ENCODE measurements around the gene FLT3LG. TPM values are rescaled to one million over a fixed set of nuclear protein-coding genes. Genes with fewer than 3 reads are reported as not detected.

The FLT3LG gene
- total and polyA plus RNA-seq, 2 experiments from 2014 or later: 0.49 to 1.8 TPM

DNA sequence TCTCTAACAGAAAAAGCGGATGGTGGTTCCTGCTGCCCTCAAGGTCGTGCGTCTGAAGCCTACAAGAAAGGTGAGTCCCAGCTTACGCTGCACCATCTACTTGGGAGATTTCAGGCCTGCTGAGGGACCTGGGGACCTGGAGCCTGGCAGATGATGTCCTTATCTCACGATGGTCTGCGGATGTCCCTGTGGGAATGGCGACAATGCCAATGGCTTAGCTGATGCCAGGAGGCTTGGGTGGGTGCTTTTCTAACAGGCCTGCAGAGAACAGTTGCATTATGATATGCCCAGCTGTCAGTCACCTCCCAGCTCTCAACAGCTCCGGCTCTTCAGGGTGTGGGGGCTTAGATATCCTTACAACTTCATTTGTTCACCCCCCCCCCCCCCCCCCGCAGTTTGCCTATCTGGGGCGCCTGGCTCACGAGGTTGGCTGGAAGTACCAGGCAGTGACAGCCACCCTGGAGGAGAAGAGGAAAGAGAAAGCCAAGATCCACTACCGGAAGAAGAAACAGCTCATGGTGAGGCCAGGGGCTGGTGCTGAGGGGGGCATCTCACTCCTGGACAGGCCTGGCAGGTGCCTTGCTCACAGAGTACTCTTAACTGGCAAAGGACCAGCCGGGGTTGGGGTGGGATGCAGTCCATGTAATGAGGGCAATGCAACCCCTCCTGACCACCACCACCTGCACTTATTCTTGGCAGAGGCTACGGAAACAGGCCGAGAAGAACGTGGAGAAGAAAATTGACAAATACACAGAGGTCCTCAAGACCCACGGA lies 17.2 kb downstream of the FLT3LG start:
- Mint-ChIP-seq H3K4me3 (peak overlapping the region; percentile 98), H3K9me3 (peaks cover 18% of the 10 kb centered on the region), H3K27me3 (ENCODE audit: insufficient read depth, low read depth, poor library complexity) (peaks cover 72% of the 10 kb centered on the region), H3K27ac (peak overlapping the region; percentile 95), H3K36me3 (ENCODE audit: low read depth) (peaks cover 65% of the 10 kb centered on the region), H3K4me1 (peaks cover 13% of the 10 kb centered on the region; the same call in 2 of the 3 replicates)
- Histone ChIP-seq H3K4me2 (no peak overlapping the region), H3F3A (replicated peaks; ENCODE audit: low read depth) (peaks cover 75% of the 10 kb centered on the region), H3K27me3 (ENCODE audit: insufficient read depth) (no peaks in the 10 kb centered on the region), H3K36me3 (ENCODE audit: insufficient read depth) (peaks cover 40% of the 10 kb centered on the region), H3K9me2 (ENCODE audit: insufficient read depth) (no peaks in the 10 kb centered on the region), H3K79me2 (replicated peaks; ENCODE audit: insufficient read depth) (peaks cover 31% of the 10 kb centered on the region), H3K4me3 (no peak overlapping the region), H2AFZ (no peak overlapping the region), H3K27ac (ENCODE audit: low read depth) (peak overlapping the region; percentile 100), H4K20me1 (replicated peaks; ENCODE audit: insufficient read depth) (peaks cover 23% of the 10 kb centered on the region), H3K4me1 (ENCODE audit: insufficient read depth) (peaks cover 14% of the 10 kb centered on the region; the same call in 1 of the 2 replicates)
- ATAC-seq: no peak
- TF ChIP-seq, protein P1, sequence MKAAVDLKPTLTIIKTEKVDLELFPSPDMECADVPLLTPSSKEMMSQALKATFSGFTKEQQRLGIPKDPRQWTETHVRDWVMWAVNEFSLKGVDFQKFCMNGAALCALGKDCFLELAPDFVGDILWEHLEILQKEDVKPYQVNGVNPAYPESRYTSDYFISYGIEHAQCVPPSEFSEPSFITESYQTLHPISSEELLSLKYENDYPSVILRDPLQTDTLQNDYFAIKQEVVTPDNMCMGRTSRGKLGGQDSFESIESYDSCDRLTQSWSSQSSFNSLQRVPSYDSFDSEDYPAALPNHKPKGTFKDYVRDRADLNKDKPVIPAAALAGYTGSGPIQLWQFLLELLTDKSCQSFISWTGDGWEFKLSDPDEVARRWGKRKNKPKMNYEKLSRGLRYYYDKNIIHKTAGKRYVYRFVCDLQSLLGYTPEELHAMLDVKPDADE (IDR thresholded peaks at IDR 0.05): no peak
- no peak for DNase-seq (ENCODE audit: low spot score)

DNA sequence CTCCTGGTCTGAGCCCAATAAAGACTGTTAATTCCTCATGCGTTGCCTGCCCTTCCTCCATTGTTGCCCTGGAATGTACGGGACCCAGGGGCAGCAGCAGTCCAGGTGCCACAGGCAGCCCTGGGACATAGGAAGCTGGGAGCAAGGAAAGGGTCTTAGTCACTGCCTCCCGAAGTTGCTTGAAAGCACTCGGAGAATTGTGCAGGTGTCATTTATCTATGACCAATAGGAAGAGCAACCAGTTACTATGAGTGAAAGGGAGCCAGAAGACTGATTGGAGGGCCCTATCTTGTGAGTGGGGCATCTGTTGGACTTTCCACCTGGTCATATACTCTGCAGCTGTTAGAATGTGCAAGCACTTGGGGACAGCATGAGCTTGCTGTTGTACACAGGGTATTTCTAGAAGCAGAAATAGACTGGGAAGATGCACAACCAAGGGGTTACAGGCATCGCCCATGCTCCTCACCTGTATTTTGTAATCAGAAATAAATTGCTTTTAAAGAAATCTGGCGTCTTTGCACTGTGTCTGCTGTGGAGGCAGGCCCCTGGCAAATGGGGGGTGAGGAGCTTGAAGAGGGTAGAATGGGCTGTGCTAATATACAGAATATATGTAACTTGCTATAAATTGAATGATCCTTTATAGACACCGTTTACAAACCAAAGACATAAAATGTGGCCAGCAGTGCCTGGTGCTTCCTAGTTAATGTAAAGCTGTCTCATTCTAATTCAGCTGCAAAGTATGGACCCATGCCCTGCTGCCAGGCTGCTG lies 18.0 kb downstream of the FLT3LG start:
- peak overlapping the region; percentile 87 for H3K27ac Mint-ChIP-seq
- peaks cover 78% of the 10 kb centered on the region for H3K27me3 Mint-ChIP-seq (ENCODE audit: insufficient read depth, low read depth, poor library complexity)
- Histone ChIP-seq H3K79me2 (replicated peaks; ENCODE audit: insufficient read depth) (peaks cover 38% of the 10 kb centered on the region), H3K36me3 (ENCODE audit: insufficient read depth) (peaks cover 40% of the 10 kb centered on the region), H3K27ac (ENCODE audit: low read depth) (peak overlapping the region; percentile 100), H3F3A (replicated peaks; ENCODE audit: low read depth) (peaks cover 76% of the 10 kb centered on the region), H2AFZ (no peak overlapping the region), H3K4me1 (ENCODE audit: insufficient read depth) (peaks cover 17% of the 10 kb centered on the region), H4K20me1 (replicated peaks; ENCODE audit: insufficient read depth) (peaks cover 23% of the 10 kb centered on the region), H3K9me2 (ENCODE audit: insufficient read depth) (no peaks in the 10 kb centered on the region), H3K4me2 (no peak overlapping the region), H3K27me3 (ENCODE audit: insufficient read depth) (no peaks in the 10 kb centered on the region), H3K4me3 (no peak overlapping the region)
- peaks cover 72% of the 10 kb centered on the region for H3K36me3 Mint-ChIP-seq (ENCODE audit: low read depth)
- peaks cover 22% of the 10 kb centered on the region for H3K9me3 Mint-ChIP-seq
- ATAC-seq (no peak), DNase-seq (ENCODE audit: low spot score) (no peak)
- 0 out of 3 replicates have a peak overlapping the region, but pooled peaks have one; percentile 27 for H3K4me3 Mint-ChIP-seq
- H3K4me1 Mint-ChIP-seq: peaks cover 14% of the 10 kb centered on the region
- no peak for TF ChIP-seq CREB1 (CRISPR knock-in tag; IDR thresholded peaks at IDR 0.05; ENCODE audit: low read depth)
- no peak for TF ChIP-seq ZNF114 (CRISPR knock-in tag; IDR thresholded peaks at IDR 0.05)
- TF ChIP-seq ZNF331 (CRISPR knock-in tag; IDR thresholded peaks at IDR 0.05; ENCODE audit: low read depth): no peak
- TF ChIP-seq EZH2 (IDR thresholded peaks at IDR 0.05; ENCODE audit: low read depth, unreplicated experiment): no peak
- TF ChIP-seq JUNB (IDR thresholded peaks at IDR 0.05; ENCODE audit: unreplicated experiment): no peak
- no peak for TF ChIP-seq STAT1 (IDR thresholded peaks at IDR 0.05; ENCODE audit: unreplicated experiment)
- no peak for TF ChIP-seq EZH2phosphoT487 (IDR thresholded peaks at IDR 0.05; ENCODE audit: unreplicated experiment)
- TF ChIP-seq, protein P1 (IDR thresholded peaks at IDR 0.05): no peak
- TF ChIP-seq, protein P2, sequence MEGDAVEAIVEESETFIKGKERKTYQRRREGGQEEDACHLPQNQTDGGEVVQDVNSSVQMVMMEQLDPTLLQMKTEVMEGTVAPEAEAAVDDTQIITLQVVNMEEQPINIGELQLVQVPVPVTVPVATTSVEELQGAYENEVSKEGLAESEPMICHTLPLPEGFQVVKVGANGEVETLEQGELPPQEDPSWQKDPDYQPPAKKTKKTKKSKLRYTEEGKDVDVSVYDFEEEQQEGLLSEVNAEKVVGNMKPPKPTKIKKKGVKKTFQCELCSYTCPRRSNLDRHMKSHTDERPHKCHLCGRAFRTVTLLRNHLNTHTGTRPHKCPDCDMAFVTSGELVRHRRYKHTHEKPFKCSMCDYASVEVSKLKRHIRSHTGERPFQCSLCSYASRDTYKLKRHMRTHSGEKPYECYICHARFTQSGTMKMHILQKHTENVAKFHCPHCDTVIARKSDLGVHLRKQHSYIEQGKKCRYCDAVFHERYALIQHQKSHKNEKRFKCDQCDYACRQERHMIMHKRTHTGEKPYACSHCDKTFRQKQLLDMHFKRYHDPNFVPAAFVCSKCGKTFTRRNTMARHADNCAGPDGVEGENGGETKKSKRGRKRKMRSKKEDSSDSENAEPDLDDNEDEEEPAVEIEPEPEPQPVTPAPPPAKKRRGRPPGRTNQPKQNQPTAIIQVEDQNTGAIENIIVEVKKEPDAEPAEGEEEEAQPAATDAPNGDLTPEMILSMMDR (conservative IDR thresholded peaks at IDR 0.05; ENCODE audit: low read depth in 2 of 2): no peak
- no peak for TF ChIP-seq NANOG (IDR thresholded peaks at IDR 0.05; ENCODE audit: borderline replicate concordance)
- TF ChIP-seq POLR2AphosphoS5 (IDR thresholded peaks at IDR 0.05; ENCODE audit: low read depth): no peak
